ENCODE measurements around the gene PRR5L. TPM values are rescaled to one million over a fixed set of nuclear protein-coding genes. Genes with fewer than 3 reads are reported as not detected.

PRR5L gene
- total and polyA plus RNA-seq, 2 experiments from 2014 or later = 0.70 to 2.6 TPM

GRCh38 chr11:36485298-36486002 is 189.4 kb downstream of the PRR5L start:
- no peak overlapping the region for H3K27ac ChIP-seq
- H3K36me3 ChIP-seq = peaks cover 22% of the 10 kb centered on the region
- no peaks in the 10 kb centered on the region for H3K4me1 ChIP-seq (ENCODE audit: low read depth)
- H3K4me3 ChIP-seq = no peak overlapping the region
- TF ChIP-seq CTCF (IDR thresholded peaks at IDR 0.05; ENCODE audit: low read depth, low read length) = no peak
- H3K27me3 ChIP-seq = no peaks in the 10 kb centered on the region
- no peak for DNase-seq (ENCODE audit: low read depth in 1 of 2, low spot score in 1 of 2)
- H3K9me3 ChIP-seq (ENCODE audit: low read depth) = no peaks in the 10 kb centered on the region

GRCh38 chr11:36487619-36488018 is 191.5 kb downstream of the PRR5L start:
- DNase-seq (ENCODE audit: low read depth in 1 of 2, low spot score in 1 of 2) = no peak
- TF ChIP-seq CTCF (IDR thresholded peaks at IDR 0.05; ENCODE audit: low read depth, low read length) = no peak
- Histone ChIP-seq H3K27ac (no peak overlapping the region), H3K27me3 (no peaks in the 10 kb centered on the region), H3K4me3 (no peak overlapping the region), H3K4me1 (ENCODE audit: low read depth) (no peaks in the 10 kb centered on the region), H3K9me3 (ENCODE audit: low read depth) (no peaks in the 10 kb centered on the region), H3K36me3 (peaks cover 31% of the 10 kb centered on the region)

- no peak overlapping the region for H3K4me3 ChIP-seq
- no peaks in the 10 kb centered on the region for H3K9me3 ChIP-seq (ENCODE audit: low read depth)
- TF ChIP-seq CTCF (IDR thresholded peaks at IDR 0.05; ENCODE audit: low read depth, low read length) = no peak
- DNase-seq (ENCODE audit: low read depth in 1 of 2, low spot score in 1 of 2) = no peak
- no peak overlapping the region for H3K27ac ChIP-seq
- H3K36me3 ChIP-seq = peaks cover 31% of the 10 kb centered on the region
- H3K27me3 ChIP-seq = no peaks in the 10 kb centered on the region
- H3K4me1 ChIP-seq (ENCODE audit: low read depth) = no peaks in the 10 kb centered on the region
These were observed 192.0 kb downstream of the PRR5L start for GRCh38 chr11:36488096-36488495.

GRCh38 chr11:36490026-36490806 is 194.1 kb downstream of the PRR5L start:
- no peaks in the 10 kb centered on the region for H3K9me3 ChIP-seq (ENCODE audit: low read depth)
- no peaks in the 10 kb centered on the region for H3K4me1 ChIP-seq (ENCODE audit: low read depth)
- DNase-seq (ENCODE audit: low read depth in 1 of 2, low spot score in 1 of 2) = no peak
- no peaks in the 10 kb centered on the region for H3K27me3 ChIP-seq
- peaks cover 32% of the 10 kb centered on the region for H3K36me3 ChIP-seq
- H3K27ac ChIP-seq = no peak overlapping the region
- H3K4me3 ChIP-seq = no peak overlapping the region
- TF ChIP-seq CTCF (IDR thresholded peaks at IDR 0.05; ENCODE audit: low read depth, low read length) = no peak

GRCh38 chr11:36492724-36493304 is 196.7 kb downstream of the PRR5L start:
- no peaks in the 10 kb centered on the region for H3K27me3 ChIP-seq
- H3K4me1 ChIP-seq (ENCODE audit: low read depth) = no peaks in the 10 kb centered on the region
- no peaks in the 10 kb centered on the region for H3K9me3 ChIP-seq (ENCODE audit: low read depth)
- peak; percentile 75 for TF ChIP-seq CTCF (IDR thresholded peaks at IDR 0.05; ENCODE audit: low read depth, low read length)
- no peak overlapping the region for H3K4me3 ChIP-seq
- no peak overlapping the region for H3K27ac ChIP-seq
- DNase-seq (ENCODE audit: low read depth in 1 of 2, low spot score in 1 of 2) = peak; percentile 53 to 71
- H3K36me3 ChIP-seq = peaks cover 32% of the 10 kb centered on the region
